COLO668 (cell line): Measurements from ENCODE around the gene MRPS24.

Source experiments
- DNase-seq: peaks from one replicate; lab custom pipeline; 2025; ENCODE audit not compliant: unreplicated experiment; lab: John Stamatoyannopoulos, UW

Gene MRPS24

DNA sequence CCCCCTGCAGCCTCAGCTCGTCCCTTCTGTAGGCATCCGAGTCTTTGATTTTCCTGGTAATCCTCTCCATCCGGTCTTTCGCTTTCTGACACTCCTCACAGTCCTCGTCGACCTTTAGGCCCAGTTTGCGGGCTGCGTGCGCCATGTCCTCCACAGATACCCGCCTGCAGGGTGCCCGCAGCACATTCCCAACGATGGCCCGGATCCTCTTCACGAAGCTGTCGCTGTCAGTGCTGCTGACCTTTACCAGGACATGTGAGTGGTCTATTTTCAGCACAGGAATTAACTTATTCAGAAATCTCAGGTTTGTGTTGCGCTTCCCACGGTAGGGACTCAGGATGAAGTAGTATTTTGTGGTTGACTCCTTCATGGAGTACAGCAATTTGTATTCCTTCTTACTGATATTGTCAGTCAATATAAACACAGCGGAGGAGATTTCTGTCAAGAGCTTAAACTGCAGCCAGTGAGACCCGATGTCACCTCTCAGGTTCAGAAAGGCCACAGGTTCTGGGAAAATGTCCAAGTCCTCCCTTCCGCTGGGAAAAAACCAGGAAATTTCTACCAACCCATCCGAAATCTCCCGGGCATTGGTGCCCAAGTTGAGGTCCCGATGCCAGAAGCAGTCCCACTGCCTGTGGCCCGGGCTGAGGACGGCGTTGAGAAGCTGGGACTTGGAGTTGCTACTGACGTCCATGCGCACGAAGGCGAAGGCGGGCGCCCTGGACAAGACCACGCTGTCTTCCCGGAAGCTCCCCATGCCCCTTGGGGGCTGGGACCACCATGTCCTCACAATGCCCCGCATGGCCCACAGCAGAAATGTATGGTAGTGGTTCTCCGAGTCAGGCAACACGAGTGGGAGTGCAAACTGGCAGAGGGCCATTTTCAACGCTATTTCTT, 8.9 kb upstream of the MRPS24 start:
- DNase-seq = no peak

GRCh38 chr7:43876976-43877745, 7.8 kb upstream of the MRPS24 start:
- DNase-seq = no peak

DNA sequence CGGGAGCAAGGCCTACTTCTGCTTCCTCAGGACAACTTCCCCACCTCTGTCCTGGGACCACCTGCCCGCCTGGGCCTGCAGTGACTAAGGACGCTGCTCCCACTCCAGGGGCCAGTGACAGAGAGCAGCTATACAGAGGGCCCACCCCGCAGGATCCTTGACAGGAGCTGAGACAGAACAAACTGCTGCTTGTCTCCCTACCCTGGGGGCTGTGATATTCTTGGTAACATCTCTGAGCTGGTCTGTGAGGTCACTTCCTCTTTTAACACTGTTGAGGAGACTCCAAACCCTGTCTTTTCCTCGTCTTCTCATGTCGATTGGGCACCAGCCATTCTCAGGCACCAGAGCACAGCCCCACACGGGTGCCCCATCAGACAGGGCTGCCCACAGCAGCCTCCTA, 6.9 kb upstream of the MRPS24 start:
- DNase-seq = no peak

DNA sequence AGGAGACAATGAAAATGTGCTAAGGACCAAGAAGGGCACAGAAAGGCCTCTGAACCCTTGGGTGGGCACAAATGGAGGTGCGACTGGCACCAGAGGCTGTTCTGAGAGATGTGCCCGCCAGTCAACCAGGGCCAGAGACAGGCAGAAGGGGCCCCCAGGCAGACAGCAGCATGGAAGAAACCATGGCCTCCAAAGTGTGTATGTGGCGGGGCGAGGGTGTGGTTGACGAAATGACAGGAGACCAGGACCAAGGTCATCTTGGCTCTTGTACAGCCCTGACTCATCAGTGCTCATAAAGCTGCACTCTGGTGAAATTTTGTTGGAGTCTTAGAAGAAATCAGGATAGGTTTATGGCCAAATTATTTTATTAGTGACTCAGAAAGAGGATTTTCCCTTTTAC, 4.0 kb upstream of the MRPS24 start:
- no peak for DNase-seq

- DNase-seq = no peak
Observed at GRCh38 chr7:43872406-43873110, 3.2 kb upstream of the MRPS24 start.

DNA sequence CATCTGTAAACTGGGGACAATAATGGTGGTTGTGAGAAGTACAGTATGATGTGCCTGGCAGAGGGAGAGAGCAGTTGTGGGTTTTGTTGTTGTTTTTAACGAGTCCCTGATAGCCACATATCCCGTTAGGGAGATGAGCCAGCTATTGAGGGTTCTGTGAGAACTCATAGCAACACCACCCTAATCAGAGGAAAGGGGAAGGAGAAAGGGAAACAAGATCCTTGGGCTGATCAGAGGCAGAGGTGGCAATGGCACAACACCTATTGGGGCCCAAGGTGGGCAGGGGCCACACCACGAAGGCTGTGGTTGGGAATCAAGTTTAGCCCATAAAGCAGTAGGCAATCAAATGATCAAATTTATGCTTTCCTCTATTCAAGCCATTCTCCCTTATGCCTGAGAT, 1.7 kb upstream of the MRPS24 start:
- no peak for DNase-seq

DNA sequence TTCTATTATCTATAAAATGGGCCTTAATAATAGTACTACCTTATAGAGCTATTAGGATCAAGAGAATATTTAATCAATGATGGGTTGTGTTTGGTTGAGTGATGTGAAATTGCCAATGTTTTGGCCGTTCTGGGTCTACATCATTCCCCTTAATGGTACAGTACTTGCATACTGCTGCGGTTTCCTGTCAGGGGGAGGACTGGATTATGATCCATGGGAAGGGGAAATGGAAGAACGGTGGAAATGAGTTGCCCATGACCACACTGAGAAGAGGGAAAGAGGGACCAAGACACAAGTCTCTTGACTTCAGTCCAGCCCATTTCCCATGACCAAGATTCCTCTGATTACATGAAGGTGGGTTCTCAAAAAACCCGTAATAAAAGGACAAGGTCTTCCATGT, 999 bp upstream of the MRPS24 start:
- no peak for DNase-seq

DNA sequence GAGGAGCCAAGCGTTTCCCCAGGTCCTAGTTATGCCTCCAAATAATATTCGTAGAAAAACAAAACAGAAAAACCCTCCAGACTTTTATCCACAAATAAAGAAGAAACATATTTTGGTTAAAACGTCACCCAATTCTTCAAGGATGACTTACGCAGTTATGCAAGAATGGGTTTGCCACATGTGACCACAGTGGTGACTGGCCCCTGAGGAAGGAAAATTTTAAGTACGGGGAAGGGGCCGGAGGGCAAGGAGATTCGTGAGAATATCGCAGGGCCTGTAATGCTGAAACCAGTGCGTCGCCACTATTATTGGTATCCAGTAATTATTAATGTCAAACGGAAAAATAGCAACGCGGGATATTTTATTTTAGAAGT, 537 bp upstream of the MRPS24 start:
- DNase-seq = no peak

DNA sequence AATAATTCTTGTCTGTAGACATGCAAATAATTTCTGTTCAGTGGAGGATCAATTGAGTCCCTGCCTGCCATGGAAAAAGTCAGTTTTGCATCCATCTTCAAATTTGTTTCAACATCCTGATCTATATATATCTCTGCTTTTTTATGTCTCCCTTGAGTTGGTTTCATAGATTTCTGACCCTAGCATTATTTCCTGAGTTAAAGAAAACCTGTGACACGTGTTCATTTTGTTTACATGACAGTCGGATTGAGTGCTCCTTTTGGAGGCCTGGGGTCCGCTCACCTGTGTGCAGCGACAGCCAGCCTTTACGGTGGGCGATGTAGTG, 674 bp downstream of the MRPS24 start:
- no peak for DNase-seq

DNA sequence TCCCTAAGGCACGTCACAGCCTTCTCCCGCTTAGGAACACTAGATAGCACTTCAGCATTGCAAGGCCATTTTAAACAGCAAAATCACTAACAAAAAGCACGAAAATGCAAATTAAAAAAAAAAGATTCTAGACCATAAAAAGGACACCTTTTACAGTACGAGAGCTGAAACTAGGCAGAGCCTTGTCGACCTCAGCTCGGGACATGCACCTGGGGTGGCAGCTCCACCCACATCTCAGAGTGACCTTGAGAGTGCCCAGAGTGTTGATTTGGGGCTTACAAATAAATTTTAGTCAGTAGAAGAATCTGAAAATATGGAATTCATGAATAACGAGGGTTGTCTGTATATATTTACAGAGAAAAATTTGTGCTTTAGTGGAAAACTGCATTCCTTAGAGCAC, 1.1 kb downstream of the MRPS24 start:
- DNase-seq = no peak

- DNase-seq = no peak
Observed at GRCh38 chr7:43865277-43865676, 4.0 kb downstream of the MRPS24 start.

DNA sequence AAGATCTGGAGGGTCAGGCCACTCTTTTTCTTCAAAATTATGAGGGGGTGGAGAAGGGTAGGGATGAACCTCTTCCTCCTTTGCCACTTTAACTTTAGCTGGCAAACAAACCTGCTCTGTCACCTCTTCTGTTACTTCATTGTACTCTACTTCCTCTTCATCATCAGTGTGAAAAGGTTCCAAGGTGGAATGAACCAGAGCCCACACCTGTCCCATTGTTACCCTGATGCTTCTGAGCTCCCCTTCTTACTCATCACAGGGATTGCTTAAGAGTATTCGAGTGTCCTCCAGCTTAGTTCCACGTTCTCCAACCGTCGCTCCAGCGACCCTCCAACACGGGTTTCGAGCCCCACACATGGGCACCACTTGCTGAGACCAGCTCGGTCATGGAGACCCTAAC, 5.2 kb downstream of the MRPS24 start:
- no peak for DNase-seq

GRCh38 chr7:43856996-43857395, 12.3 kb downstream of the MRPS24 start:
- DNase-seq = no peak

GRCh38 chr7:43856316-43856715, 13.0 kb downstream of the MRPS24 start:
- DNase-seq = no peak

DNA sequence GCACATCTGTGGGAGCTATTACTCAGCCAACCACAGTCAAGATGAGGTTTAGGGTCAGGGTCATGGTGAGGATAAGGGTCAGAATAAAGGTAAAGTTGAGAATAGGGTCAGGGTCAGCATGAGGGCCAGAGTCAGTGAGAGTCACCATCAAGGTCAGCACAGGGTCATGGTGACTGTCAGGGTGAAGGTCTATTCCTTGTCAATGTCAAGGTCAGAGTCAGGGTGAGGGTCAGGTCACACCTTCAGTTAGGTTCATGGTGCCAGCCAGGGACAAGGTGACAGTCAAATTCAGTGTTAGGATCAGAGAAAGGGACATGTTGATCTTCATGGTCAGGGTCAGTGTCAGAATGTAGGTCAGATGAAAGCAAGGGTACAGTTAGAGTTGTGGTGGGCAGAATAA, 14.1 kb downstream of the MRPS24 start:
- DNase-seq = no peak

GRCh38 chr7:43851805-43852204, 17.5 kb downstream of the MRPS24 start:
- DNase-seq = no peak

DNA sequence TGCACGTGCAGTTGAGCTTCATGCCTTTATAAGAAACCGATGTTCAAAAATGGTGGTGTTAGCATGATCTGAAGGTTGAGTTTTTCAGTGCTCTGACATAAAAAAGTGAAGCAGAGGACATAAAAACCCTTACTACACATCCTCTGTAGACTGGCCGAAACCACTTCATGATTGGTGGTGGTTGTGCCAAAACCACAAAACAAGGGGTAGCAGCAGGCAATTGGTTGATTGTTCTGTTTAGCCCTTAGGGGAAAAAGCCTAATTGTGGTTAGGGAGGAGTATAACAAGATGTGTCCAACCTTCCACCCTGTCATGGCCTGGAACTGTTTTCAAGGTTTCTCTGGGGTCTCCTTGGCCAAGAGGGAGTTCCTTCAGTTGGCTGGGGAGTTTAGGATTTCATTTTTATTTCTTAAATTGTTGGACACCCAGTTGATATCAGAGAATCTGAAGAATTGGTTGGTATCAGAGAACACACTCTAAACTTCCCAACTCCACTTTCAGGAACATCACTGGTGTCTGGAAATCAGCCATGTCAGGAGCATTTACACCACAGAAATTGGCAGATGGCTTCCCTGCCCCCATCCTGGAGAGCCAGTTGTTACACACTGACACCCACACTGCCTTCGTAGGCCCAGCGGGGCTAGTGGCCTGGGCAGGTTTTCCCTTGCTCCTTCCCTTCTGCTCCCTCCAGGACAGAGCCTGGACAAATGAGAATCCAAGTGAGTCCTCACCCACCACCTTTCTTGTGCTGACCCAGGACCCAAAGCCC, 18.8 kb downstream of the MRPS24 start:
- DNase-seq = no peak

- no peak for DNase-seq
Observed at GRCh38 chr7:43849047-43849446, 20.3 kb downstream of the MRPS24 start.

DNA sequence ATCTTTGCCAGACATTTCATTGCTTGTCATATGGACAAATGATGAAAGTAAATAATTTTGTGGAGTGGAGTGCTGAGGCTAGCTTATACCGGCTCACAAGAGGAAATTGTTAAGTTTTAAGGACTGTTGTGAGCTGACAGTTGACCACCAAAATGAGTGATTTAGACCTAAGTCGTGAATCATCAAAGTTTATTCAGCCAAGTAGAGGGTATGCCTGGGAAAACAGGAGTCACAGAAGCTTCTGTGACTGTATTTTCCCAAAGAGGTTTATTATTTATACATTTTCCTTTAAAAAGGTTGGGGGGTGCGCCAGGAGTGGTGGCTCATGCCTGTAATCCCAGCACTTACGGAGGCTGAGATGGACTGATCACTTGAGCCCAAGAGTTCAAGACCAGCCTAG, 21.8 kb downstream of the MRPS24 start:
- DNase-seq = no peak

DNA sequence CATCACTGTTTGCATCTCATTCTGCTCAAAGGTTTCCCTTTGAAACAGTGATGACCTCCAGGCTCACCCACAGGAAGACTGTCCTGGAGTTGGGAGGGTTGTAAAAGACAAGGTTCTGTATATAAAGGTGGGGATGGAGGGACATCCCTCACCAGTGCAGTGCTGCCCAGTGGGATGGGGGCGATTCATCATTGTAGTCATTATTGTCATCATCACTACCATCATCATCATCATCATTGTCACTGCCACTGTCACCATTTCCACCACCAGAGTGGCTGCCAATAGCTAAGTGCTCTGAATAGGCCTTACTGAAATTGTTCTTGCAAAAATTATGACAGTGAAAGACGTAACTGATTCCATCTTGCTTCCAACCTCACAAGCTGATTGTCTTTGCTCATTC, 24.7 kb downstream of the MRPS24 start:
- DNase-seq = no peak

- DNase-seq = no peak
Observed at GRCh38 chr7:43844257-43844656, 25.1 kb downstream of the MRPS24 start.
